ENCODE measurements around the gene BRICD5. TPM values are rescaled to one million over a fixed set of nuclear protein-coding genes. Genes with fewer than 3 reads are reported as not detected.

Gene BRICD5
- total and polyA plus RNA-seq, 8 donors = 2.9 to 15.3 (median 5.1) TPM

- intact Hi-C loops (cut with DNase I) = no loop called here
- H3K27me3 ChIP-seq = peaks cover 29 to 58% of the 10 kb centered on the region in 2 donors
- no peaks in the 10 kb centered on the region for H3K9me3 ChIP-seq
- peaks cover 0 to 20% of the 10 kb centered on the region in 2 donors for H3K4me1 ChIP-seq
- no peak overlapping the region for H3K27ac ChIP-seq
- H3K36me3 ChIP-seq = no peaks in the 10 kb centered on the region
- ATAC-seq (no peak), DNase-seq (no peak)
- no peak overlapping the region for H3K4me3 ChIP-seq
- TF ChIP-seq CTCF (IDR thresholded peaks at IDR 0.05) = no peak
Observed at GRCh38 chr16:2194166-2194834, 16.4 kb downstream of the BRICD5 start.

GRCh38 chr16:2191446-2191706 is 19.3 kb downstream of the BRICD5 start:
- ATAC-seq (no peak), DNase-seq (no peak)
- Histone ChIP-seq H3K4me1 (peaks cover 0 to 17% of the 10 kb centered on the region in 2 donors), H3K27ac (no peak overlapping the region), H3K27me3 (peaks cover 19 to 31% of the 10 kb centered on the region in 2 donors), H3K9me3 (no peaks in the 10 kb centered on the region), H3K4me3 (no peak overlapping the region), H3K36me3 (no peaks in the 10 kb centered on the region)
- intact Hi-C loops (cut with DNase I) = no loop called here
- no peak for TF ChIP-seq CTCF (IDR thresholded peaks at IDR 0.05)

GRCh38 chr16:2190659-2191445 is 19.8 kb downstream of the BRICD5 start:
- Histone ChIP-seq H3K27ac (no peak overlapping the region), H3K36me3 (no peaks in the 10 kb centered on the region), H3K27me3 (peaks cover 16 to 26% of the 10 kb centered on the region in 2 donors), H3K4me3 (no peak overlapping the region), H3K9me3 (no peaks in the 10 kb centered on the region), H3K4me1 (peaks cover 0 to 13% of the 10 kb centered on the region in 2 donors)
- no peak for TF ChIP-seq CTCF (IDR thresholded peaks at IDR 0.05)
- no peak for DNase-seq
- intact Hi-C loops (cut with DNase I) = no loop called here
- ATAC-seq = no peak

- no peak for ATAC-seq
- peaks cover 0 to 6% of the 10 kb centered on the region in 2 donors for H3K4me1 ChIP-seq
Observed at GRCh38 chr16:2190002-2190658, 20.5 kb downstream of the BRICD5 start.

More at GRCh38 chr16:2190002-2190658, 20.5 kb downstream of the BRICD5 start:
- Histone ChIP-seq H3K4me3 (no peak overlapping the region), H3K27me3 (peaks cover 9 to 19% of the 10 kb centered on the region in 2 donors), H3K27ac (no peak overlapping the region), H3K9me3 (no peaks in the 10 kb centered on the region), H3K36me3 (no peaks in the 10 kb centered on the region)
- intact Hi-C loops (cut with DNase I) = no loop called here
- TF ChIP-seq CTCF (IDR thresholded peaks at IDR 0.05) = no peak
- no peak for DNase-seq
